HG03064 (cell line): ENCODE measurements around the gene TTLL5.
"Not testable (repeated sequence)": the region's sequence is repeated elsewhere in the genome, so short reads cannot be mapped to it uniquely, and the experiment has no call there.

Experiments used
- ATAC-seq: cut with Tn5 transposase; IDR thresholded peaks from one replicate; pipeline ENCODE4 v1.9.1; 2021; ENCODE audit warnings: low read depth; ENCODE audit not compliant: unreplicated experiment

The TTLL5 gene

GRCh38 chr14:75649773-75650172, 11.3 kb upstream of the TTLL5 start:
- ATAC-seq, result no peak

GRCh38 chr14:75650253-75651058, 10.6 kb upstream of the TTLL5 start:
- no peak for ATAC-seq

- no peak for ATAC-seq
These were observed 7.5 kb upstream of the TTLL5 start for GRCh38 chr14:75653563-75653962.

- no peak for ATAC-seq
These were observed 6.8 kb upstream of the TTLL5 start for GRCh38 chr14:75654127-75654732.

GRCh38 chr14:75655235-75655634, 5.8 kb upstream of the TTLL5 start:
- ATAC-seq, result no peak

- no peak for ATAC-seq
These were observed 3.7 kb upstream of the TTLL5 start for GRCh38 chr14:75657331-75657730.

GRCh38 chr14:75658957-75659356, 2.1 kb upstream of the TTLL5 start:
- ATAC-seq, result no peak

GRCh38 chr14:75660238-75660629, 812 bp upstream of the TTLL5 start:
- ATAC-seq, result no peak

GRCh38 chr14:75661499-75661814, 411 bp downstream of the TTLL5 start:
- no peak for ATAC-seq

GRCh38 chr14:75662966-75663365, 1.9 kb downstream of the TTLL5 start:
- no peak for ATAC-seq

GRCh38 chr14:75667099-75667765, 6.2 kb downstream of the TTLL5 start:
- no peak for ATAC-seq

- no peak for ATAC-seq
These were observed 11.7 kb downstream of the TTLL5 start for GRCh38 chr14:75672605-75673192.

- ATAC-seq, result peak; percentile 38
These were observed 12.4 kb downstream of the TTLL5 start for GRCh38 chr14:75673345-75674035.

GRCh38 chr14:75675265-75675960, 14.4 kb downstream of the TTLL5 start:
- ATAC-seq, result no peak

GRCh38 chr14:75685910-75686309, 24.9 kb downstream of the TTLL5 start:
- no peak for ATAC-seq

- no peak for ATAC-seq
These were observed 28.0 kb downstream of the TTLL5 start for GRCh38 chr14:75689012-75689411.

- ATAC-seq, result no peak
These were observed 29.0 kb downstream of the TTLL5 start for GRCh38 chr14:75690010-75690409.

- not testable (repeated sequence) for ATAC-seq
These were observed 34.0 kb downstream of the TTLL5 start for GRCh38 chr14:75695025-75695424.

- ATAC-seq, result no peak
These were observed 36.3 kb downstream of the TTLL5 start for GRCh38 chr14:75697386-75697785.

- ATAC-seq, result no peak
These were observed 36.9 kb downstream of the TTLL5 start for GRCh38 chr14:75697918-75698317.
